ENCODE results near the gene ATP9B. TPM values are rescaled to one million over a fixed set of nuclear protein-coding genes. Genes with fewer than 3 reads are reported as not detected.

Gene ATP9B
- total RNA-seq, 1 experiment from 2014 or later, result 25.5 TPM

GRCh38 chr18:79191418-79191817 is 122.2 kb downstream of the ATP9B start:
- no peak for TF ChIP-seq CTCF (IDR thresholded peaks at IDR 0.05; ENCODE audit: unreplicated experiment)
- Mint-ChIP-seq H3K4me1 (ENCODE audit: insufficient read depth, unreplicated experiment) (no peaks in the 10 kb centered on the region), H3K36me3 (ENCODE audit: insufficient read depth, unreplicated experiment) (no peaks in the 10 kb centered on the region), H3K27ac (ENCODE audit: low read depth, unreplicated experiment) (no peak overlapping the region), H3K9me3 (ENCODE audit: unreplicated experiment) (no peaks in the 10 kb centered on the region), H3K4me3 (ENCODE audit: unreplicated experiment) (no peak overlapping the region), H3K27me3 (ENCODE audit: insufficient read depth, unreplicated experiment) (no peaks in the 10 kb centered on the region)
- CTCF ChIA-PET, result interaction anchor here (1.0 kb wide), 1 partner anchor 170 kb away, joined by 3 read pairs; no protein-coding TSS in a partner anchor
- no peak for DNase-seq (ENCODE audit: unreplicated experiment)
- intact Hi-C loops (cut with micrococcal nuclease), result no loop called here
- BruUV-seq (replicated peaks), result no TSS peak
- POLR2A ChIA-PET, result no interaction called here

- Mint-ChIP-seq H3K36me3 (ENCODE audit: insufficient read depth, unreplicated experiment) (no peaks in the 10 kb centered on the region), H3K9me3 (ENCODE audit: unreplicated experiment) (no peaks in the 10 kb centered on the region), H3K27me3 (ENCODE audit: insufficient read depth, unreplicated experiment) (no peaks in the 10 kb centered on the region), H3K4me1 (ENCODE audit: insufficient read depth, unreplicated experiment) (no peaks in the 10 kb centered on the region), H3K27ac (ENCODE audit: low read depth, unreplicated experiment) (no peak overlapping the region), H3K4me3 (ENCODE audit: unreplicated experiment) (no peak overlapping the region)
- no peak for TF ChIP-seq CTCF (IDR thresholded peaks at IDR 0.05; ENCODE audit: unreplicated experiment)
- no TSS peak for BruUV-seq (replicated peaks)
- ChIA-PET CTCF (interaction anchor here (1.0 kb wide), 1 partner anchor 170 kb away, joined by 3 read pairs; no protein-coding TSS in a partner anchor), POLR2A (no interaction called here)
- no peak for DNase-seq (ENCODE audit: unreplicated experiment)
- intact Hi-C loops (cut with micrococcal nuclease), result no loop called here
These were observed 122.8 kb downstream of the ATP9B start for GRCh38 chr18:79191956-79192355.

GRCh38 chr18:79193826-79194225 is 124.6 kb downstream of the ATP9B start:
- BruUV-seq (replicated peaks), result no TSS peak
- no peak for DNase-seq (ENCODE audit: unreplicated experiment)
- CTCF ChIA-PET, result no interaction called here
- H3K4me3 Mint-ChIP-seq (ENCODE audit: unreplicated experiment), result no peak overlapping the region
- no peak for TF ChIP-seq CTCF (IDR thresholded peaks at IDR 0.05; ENCODE audit: unreplicated experiment)
- no peak overlapping the region for H3K27ac Mint-ChIP-seq (ENCODE audit: low read depth, unreplicated experiment)
- POLR2A ChIA-PET, result interaction anchor here (0.5 kb wide), 1 partner anchor 129 kb away, joined by 3 read pairs; no protein-coding TSS in a partner anchor
- intact Hi-C loops (cut with micrococcal nuclease), result no loop called here
- H3K4me1 Mint-ChIP-seq (ENCODE audit: insufficient read depth, unreplicated experiment), result no peaks in the 10 kb centered on the region
- H3K36me3 Mint-ChIP-seq (ENCODE audit: insufficient read depth, unreplicated experiment), result no peaks in the 10 kb centered on the region
- no peaks in the 10 kb centered on the region for H3K9me3 Mint-ChIP-seq (ENCODE audit: unreplicated experiment)
- H3K27me3 Mint-ChIP-seq (ENCODE audit: insufficient read depth, unreplicated experiment), result no peaks in the 10 kb centered on the region

GRCh38 chr18:79195716-79196683 is 126.8 kb downstream of the ATP9B start:
- ChIA-PET CTCF (interaction anchor here (0.6 to 0.7 kb wide), 3 partner anchors 52 to 537 kb away, joined by 3 to 4 read pairs (median 3); no protein-coding TSS in a partner anchor), POLR2A (no interaction called here)
- H3K4me1 Mint-ChIP-seq (ENCODE audit: insufficient read depth, unreplicated experiment), result no peaks in the 10 kb centered on the region
- H3K9me3 Mint-ChIP-seq (ENCODE audit: unreplicated experiment), result no peaks in the 10 kb centered on the region
- H3K36me3 Mint-ChIP-seq (ENCODE audit: insufficient read depth, unreplicated experiment), result no peaks in the 10 kb centered on the region
- no peak for TF ChIP-seq CTCF (IDR thresholded peaks at IDR 0.05; ENCODE audit: unreplicated experiment)
- DNase-seq (ENCODE audit: unreplicated experiment), result no peak
- BruUV-seq (replicated peaks), result no TSS peak
- intact Hi-C loops (cut with micrococcal nuclease), result no loop called here
- H3K27ac Mint-ChIP-seq (ENCODE audit: low read depth, unreplicated experiment), result no peak overlapping the region
- H3K27me3 Mint-ChIP-seq (ENCODE audit: insufficient read depth, unreplicated experiment), result no peaks in the 10 kb centered on the region
- no peak overlapping the region for H3K4me3 Mint-ChIP-seq (ENCODE audit: unreplicated experiment)
